Stimulated activated CD8-positive, alpha-beta memory T cell treated with anti-CD3 and anti-CD28 coated beads, Interleukin-4, amount 100 ng/mL, for 4 hours (primary cell): ENCODE data around the gene SLC7A6OS.

ENCODE experiments used
- DNase-seq, 2 donors: peaks; one replicate each; pipeline ENCODE4 v3.0.0-alpha.2; 2020; ENCODE audit warnings: low read depth in 2 of 2, low spot score in 1 of 2

The SLC7A6OS gene

DNA sequence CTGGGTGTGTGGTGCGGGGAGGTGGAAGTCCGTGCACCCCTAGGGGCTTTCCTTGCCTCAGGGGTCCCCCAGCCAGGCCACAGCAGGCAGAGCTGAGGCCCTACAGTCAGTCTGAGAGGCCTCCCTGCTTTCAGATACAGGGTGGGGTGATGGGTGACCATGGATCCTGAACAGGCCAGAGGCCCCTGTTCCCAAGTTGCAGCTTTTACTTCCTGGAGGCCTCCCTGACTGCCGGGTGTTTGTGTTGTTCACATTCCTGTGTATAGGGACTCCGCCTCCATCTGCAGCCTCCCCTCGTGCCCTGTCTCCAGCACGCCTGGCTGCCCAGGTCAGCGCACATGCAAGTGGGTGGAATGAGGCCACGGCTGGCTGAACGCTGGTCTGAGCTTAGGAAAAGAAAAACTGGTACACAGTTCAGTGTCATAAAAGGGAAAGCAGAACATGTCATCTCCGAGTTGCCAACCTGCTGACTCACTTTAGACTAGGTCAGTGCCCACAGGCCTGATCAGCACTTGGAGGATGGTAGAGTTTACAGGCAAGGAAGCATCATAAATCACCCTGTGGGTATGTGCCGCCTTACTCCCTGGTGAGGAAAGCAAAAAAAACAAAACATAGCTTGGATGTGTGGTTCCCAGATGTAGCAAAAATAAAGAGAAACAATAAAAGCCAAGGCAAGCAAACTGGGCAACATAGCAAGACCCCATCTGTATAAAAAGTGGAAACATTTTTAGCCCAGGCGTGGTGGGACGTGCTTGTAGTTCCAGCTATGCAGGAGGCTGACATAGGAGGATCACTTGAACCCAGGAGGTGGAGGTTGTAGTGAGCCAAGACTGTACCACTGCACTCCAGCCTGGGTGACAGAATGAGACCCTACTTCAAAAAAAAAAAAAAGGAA is 52.6 kb downstream of the SLC7A6OS start:
- no peak for DNase-seq

DNA sequence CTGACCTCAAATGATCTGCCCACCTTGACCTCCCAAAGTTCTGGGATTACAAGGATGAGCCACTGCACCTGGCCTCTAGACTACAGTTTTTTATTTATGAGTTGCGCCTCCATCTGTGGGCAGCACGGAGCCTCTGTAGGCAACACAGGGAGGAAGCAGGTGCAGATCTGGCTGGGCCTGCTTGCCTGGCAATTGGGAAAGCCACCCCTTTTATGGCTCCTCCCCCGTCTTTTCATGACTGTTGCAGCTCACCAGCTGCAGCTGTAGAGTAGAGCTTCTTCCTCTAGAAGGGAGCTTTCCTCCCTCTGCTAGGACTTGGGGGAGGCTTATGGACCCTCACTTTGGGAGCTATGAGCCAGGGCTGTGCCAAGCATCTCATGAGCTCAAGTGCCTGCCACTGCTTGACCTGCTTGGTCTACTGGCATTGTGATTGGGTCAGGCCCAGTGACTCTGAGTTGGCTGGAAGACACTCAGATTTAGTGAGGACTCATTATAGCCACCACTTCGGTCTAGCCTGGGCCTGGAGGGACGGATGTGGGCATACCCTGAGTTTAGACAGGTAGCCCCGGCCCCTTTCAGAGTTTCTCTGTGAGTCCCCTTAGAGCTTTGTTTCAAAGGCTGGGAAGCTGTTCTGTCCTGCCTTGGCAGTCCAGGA is 53.4 kb downstream of the SLC7A6OS start:
- DNase-seq, result no peak

DNA sequence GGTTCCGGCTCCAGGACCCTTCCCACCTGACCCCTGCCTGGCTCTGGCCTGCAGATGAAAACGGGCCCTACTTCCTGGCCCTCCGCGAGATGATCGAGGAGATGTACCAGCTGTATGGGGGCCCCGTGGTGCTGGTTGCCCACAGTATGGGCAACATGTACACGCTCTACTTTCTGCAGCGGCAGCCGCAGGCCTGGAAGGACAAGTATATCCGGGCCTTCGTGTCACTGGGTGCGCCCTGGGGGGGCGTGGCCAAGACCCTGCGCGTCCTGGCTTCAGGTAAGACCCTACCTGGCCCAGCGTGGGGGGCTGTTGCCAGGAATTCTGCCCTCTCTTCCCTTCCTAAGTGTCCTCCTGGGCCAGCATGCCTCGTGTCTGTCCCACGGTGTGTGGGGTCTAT is 55.0 kb downstream of the SLC7A6OS start:
- no peak for DNase-seq

DNA sequence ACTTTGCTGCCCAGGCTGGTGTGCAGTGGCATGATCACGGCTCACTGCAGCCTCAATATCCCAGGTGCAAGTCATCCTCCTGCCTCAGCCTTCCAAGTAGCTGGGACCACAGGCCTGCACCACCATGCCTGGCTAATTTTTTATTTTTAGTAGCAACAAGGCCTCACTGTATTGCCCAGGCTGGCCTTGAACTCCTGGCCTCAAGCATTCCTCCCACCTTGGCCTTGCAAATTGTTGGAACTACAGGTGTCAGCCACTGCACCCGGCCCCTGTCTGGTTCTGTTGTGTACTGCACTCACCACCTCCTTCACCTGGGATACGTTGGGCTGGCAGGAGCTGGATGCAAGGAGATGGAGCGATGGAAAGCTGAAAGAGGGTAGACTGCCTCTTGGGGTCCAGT is 57.0 kb downstream of the SLC7A6OS start:
- DNase-seq, result no peak

DNA sequence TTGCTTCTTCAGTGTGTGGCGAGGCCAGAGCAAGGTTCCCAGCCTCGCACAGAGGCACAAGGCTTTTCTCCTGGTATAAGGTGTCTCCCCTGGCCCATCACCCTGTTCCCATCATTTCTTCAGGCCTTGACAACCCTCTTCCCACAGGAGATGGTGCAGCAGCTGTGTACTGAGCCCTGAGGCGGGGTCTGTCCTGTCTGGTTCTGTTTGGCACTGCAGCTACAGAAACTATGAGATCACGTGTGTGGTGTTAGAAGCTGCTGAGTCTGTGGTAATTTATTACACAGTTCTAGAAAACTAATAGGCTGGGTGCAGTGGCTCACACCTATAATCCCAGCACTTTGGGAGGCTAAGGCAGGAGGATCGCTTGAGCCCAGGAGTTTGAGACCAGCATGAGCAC is 58.4 kb downstream of the SLC7A6OS start:
- no peak for DNase-seq

DNA sequence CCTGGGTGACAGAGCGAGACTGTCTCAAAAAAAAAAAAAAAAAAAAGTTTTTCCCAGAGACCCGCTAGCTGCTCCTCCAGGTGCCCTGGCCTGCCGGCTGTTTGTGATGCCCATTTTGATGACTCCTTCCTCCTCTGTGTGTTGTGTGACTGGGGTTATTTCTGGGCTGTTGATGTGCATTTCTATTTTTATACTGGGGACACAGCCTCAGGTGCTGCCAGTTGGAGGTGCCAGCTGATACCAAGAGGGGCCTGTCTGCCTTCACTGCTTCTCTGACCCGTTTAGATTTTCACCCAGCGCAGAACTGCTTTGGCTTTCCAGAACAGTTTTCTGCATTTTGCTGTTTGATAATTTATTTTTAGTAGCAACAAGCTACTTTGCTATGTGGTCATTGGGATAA is 58.9 kb downstream of the SLC7A6OS start:
- no peak for DNase-seq

DNA sequence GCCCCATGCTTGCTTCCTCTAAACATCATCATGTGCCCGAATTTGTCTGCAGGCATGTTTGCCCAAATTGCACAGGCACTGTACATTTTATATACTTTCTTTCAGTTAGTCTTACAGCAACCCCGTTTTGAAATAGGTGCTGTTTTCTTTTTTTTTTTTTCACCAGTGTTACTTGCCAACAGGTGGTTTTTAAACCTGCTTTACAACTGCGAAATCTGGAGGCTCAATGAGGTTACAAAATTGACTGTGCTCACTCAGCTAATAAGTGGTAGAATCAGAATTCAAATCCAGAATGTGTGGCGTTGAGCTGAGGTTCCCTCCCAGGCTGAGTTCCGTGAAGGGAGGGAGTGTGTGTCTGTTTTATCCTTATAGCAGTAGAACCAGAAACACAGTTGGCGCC is 59.8 kb downstream of the SLC7A6OS start:
- no peak for DNase-seq

DNA sequence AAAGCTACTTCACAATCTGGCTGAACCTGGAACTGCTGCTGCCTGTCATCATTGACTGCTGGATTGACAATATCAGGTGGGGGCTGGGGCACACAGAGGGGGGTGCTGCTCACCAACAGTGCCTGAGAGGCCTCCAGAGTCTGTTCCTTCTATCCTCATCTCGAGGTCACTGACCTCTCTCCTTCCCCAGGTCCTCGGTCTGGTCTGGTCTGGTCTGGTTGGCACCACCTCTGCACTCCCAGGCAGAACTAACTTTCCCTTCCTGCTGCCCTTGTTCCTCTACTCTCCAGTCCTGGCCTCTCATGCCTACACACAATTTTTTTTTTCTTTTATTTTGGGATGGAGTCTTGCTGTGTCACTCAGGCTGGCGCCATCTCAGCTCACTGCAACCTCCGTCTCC is 61.4 kb downstream of the SLC7A6OS start:
- DNase-seq, result no peak
